Activated T-helper 1 cell treated with Interleukin-2 at 50 U/mL for 16 hours (primary cell): ENCODE data around the gene ARSI.

Experiments
- DNase-seq: peaks from one replicate; pipeline ENCODE4 v3.0.0-alpha.2; 2020; ENCODE audit warnings: low read depth

The ARSI gene

DNA sequence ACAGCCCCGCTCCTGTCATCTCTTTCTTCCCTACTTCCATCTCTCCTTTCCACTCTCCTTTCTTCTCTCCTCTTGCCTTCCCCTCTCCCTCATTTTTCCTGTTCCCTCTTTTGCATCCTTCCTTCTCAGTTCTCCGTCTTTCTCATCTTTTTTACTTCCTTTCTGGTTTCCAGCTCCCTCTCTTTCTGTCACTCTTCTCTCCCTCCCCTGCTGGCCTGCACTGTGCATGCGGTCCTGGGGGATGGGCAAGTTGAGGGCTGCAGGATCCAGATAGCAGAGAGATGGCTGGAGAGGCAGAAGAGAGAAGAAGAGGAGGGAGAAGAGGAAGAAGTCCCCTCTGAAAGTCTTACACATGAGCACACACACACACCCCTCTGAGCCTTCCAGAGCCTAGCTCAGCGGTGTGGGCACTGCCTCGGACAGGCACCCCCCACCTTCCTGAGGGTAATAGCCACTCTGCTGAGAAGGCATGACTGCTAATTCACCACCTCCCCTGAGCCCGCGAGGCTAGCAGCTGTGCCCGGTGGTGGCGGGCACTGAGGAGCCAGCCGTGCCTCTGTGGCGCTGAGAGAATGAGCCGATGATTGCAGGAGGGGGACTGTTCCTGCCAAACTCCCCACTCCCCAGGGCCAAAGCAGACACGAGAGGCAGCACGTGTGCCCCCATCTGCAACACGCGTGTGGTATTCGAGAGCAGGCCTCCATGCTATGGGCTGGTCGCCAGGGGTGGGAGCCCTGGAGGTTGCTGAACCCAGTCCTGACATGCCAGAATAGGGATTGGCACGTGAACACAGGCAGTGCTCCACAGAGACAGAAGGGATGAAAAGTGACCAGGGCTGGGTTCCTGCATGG, 9.4 kb downstream of the ARSI start:
- no peak for DNase-seq

DNA sequence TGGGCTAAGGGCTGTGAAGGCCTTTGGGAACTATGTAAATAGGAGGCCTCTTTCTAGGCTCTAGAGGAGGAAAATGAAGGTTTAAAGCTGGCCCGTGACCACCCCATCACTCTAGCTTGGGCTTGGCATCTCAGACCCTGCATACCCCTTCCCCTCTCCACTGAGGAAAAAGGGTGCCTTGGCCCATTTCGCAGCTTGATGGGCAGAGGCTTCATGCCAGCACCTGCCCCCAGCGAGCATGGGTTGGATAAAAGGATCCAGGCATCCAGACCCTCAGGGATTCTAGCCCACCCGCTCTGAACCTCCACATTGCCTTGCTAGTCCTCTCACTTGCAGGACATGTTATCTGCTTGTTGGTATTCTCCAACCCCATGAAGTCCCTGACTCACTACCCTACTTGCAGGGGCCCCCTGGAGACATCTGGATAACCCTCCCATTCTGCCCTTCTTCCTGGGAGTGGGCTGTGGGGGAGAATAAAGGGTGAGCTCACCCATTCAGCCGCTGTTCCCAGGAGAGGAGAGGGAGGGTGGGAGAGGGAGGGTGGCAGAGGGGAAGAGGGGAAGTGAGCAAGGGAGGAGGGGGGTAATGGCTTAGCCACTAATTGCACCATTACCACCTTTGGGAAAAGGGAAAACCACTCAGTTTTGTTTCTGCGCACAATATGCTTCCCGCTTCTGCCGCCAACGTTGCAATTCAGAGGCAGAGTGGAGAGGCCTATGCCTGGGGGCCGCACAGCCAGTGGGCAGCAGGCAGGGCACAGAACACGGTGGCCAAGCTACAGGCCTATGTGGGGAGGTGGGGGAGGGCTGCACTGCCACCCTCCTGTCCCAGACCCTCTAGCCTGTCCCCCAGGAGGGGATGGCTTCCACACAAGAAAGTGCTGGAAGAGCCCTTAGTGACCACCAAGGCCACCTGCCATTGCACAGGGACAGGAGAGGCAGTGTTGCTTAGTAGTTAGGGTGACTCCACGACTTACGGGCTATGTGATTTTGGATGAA, 11.0 kb downstream of the ARSI start:
- no peak for DNase-seq

DNA sequence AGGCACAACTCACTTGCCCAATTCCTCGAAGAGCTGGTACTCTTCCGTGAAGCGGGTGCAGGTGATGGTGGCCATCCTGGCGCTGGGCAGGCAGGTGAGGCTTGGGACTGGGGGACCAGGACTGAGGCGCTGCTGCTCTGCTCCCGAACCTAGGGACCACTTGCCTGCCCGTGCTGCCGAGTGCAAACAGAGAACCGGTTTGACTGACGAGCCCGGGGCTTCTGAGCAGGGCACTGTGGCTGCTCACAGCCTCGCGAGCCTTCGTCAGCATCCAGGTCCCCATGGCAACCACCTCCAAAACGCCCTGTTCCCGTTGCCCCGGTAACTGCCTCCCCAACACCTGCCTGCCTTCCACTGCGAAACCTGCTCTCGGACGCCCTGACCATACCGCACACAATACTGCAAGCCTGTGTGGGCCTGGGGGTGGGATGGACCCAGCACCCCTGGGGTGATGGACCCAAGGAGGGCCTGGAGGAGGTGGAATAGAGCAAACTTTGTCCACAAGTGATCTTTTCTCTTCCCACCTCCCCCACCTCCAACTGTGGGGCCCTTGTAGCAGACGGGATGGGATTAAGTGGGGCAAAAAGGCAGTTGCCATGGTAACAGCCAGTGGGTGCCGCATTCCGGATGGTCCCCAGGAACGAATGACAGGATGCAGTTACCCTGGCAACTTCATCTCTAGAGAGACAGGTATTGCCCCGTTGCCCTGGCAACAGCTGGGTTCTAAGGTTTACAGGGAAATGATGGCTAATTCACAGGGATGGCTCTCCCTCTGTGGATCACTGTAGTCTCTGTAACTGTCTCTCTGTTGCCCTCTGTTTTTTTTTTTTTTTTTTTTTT, 12.9 kb downstream of the ARSI start, which contains the start of gene CAMK2A:
CAMK2A (minus strand) TSS at position 223 of the 840 bp plus-strand sequence; CDS start at position 75, 148 bp downstream.
- no peak for DNase-seq

DNA sequence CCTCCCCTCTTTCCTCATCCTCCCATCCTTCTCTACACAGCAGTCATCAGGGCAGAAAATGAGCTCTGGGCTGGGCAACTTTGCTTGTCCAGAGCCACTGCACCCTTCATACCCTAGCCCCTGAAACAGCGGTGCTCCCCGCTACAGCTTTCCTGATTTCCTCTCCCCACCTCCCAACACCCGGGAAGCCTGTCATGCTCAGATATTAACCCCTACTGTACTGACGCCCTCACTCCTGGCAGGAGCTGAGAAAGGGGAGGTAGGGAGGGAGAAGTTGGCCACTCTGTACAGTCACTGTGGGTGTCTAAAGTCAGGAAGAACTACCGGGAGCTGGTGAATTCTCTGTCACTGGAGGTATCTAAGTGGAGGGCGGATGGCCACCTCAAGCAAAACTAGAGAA, 13.9 kb downstream of the ARSI start:
- no peak for DNase-seq

DNA sequence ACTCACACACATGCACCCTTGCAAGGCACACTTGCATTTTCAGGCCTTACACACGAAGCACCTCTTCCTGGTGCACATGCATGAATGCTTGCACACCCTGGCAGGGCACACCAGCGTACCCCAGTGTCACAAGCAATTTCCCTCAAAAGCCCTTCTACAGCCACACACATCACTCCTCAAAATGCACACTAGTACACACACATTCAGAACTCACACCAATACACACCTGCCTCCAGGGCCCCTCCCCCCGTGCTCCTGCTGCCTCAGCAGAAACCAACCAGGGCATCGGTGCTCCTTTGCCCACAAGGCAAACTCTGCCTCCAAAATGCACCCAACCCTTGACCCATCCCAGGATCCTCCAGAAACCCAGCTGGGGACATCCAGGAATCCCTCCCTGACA, 14.3 kb downstream of the ARSI start:
- DNase-seq = no peak

DNA sequence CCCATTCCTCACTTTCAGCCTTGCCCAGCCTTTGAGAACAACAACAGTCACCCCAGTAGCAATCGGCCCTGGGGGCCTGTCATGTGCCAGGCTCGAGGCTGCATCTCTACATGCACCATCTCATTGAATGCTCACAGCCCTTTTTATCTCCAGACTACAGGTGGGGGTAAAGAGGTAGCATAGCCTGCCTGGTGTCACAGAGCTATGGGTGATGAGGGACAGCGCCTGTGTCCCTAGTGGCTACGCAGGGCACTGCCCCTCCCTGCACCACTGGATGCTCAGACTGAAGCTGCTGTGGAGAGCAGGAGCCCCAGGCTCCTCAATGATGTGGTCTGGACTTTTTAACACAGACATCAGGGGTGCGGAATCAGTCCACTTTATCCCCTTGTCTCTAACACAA, 15.9 kb downstream of the ARSI start:
- no peak for DNase-seq

DNA sequence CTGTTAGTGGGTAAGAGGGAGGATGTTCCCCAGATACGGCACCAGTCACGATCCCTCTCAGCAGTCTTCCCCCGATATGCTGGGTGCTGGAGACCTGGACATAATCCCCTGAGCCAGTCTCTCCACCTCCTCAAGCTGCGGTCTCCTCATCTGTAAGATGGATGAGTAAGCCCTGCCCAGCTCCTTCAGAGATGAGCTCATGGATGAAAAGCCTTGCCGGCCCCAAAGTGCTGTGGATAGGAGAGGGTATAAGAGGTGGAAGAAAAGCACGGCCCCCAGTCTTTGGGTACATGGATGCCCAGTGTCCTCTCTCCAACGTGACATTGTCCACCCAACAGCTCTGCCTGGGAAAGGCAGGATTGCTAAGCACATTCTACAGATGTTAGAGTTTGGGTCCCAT, 17.6 kb downstream of the ARSI start:
- DNase-seq = no peak

DNA sequence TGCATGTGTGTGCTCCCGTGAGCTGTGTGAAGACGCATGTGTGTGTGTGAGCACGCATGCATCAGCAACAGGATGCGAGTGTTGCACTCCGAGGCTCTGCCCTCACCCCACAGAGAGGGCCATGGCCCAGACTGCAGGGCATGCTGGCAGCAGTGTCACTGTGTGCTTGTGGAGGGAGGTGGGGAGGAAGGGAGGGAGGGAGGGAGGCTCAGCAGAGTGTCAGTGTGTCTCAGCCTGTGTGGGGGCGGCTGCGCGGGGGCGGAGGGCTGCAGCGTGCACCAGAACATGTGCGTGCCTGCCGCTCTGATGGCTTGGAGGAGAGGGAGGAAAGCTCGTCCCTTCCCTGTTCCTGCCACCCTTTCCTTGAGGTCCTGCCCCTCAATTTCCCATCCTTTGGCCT, 18.4 kb downstream of the ARSI start:
- DNase-seq = no peak

DNA sequence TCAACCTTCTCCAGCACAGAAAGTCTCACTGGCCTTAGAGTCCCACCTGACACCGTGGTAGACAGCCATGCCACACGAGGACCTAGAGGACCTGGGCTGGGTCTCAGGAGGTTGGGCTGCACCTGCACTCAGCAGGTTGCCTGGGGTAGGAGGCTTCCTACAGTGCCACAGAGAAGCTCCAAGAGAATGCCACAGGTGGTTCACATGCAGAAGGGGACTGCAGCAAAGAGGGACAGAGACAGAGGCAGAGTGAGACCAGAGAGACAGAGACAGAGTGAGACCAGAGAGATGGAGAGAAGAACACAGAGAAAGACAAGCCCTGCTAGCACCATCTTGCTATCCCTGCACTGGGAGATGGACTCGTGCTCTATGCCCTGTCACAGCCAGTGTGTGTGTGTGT, 18.8 kb downstream of the ARSI start:
- no peak for DNase-seq

DNA sequence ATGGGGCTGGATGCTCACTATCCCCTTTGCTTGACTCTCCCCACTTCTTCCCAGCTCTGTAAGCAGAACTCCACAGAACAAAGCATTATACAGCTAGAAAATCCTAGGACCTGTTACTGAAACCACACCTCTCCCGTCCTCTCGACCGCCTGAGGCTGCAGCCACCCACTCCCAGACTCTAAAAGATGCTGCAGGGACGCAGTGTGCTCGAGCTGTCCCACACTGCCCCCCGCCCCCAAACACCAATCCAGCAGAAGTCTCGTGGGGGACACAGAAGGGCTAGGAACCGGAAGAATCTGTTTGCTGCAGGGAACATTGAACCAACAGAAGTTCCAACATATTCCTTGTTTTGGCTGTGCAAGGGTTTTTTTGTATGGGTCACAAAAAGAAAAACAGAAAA, 20.7 kb downstream of the ARSI start:
- DNase-seq = no peak

DNA sequence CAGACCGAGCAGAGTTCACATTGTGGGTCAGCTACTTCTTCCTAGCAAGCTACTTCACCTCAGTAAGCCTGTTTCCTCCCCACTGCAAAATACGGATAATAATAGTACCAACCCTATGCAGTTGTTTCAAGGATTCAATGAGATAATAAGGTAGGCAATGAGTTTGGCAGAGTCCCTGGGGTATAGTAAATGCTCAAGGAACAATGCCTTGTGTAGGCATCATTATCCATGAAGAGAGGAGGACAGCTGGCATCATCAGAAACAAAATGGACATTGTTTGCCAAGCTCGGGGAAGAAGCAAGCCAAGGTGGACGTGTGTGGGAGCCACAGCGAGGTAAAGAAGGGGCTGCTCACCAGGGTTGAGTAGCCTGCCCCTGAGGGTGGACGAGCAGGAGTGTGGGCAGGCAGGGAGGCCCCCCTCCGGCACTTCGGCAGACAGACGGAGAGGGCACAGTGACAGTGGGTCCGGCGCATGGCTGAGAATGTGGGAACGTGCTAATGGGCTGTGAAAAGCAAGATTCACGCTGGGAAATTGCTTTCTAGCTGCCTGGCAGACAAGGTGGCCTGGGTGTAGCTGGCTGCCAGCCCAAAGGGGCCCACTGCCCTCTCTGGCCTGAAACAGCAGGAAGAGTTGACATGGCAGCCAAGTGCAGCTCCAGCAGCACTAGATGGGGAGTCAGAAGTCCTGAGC, 23.2 kb downstream of the ARSI start:
- no peak for DNase-seq

DNA sequence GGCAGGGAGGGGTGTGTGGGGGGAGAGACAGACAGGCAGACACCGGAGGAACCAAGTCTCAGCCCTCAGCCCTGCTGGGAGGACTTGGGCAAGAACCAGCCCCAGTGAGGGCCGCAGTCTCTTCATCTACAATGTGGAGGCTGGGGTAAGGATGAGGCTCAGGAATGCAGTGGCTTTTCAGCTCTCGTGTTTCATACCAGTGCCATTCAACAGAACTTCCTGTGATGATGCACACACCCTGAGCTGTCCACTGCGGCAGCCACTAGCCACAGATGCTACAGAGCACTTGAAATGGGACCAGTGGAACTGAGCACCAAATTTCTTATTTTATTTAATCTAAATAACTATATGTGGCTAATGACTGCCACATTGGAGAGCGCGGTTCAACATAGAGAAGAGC, 23.8 kb downstream of the ARSI start:
- DNase-seq = no peak

DNA sequence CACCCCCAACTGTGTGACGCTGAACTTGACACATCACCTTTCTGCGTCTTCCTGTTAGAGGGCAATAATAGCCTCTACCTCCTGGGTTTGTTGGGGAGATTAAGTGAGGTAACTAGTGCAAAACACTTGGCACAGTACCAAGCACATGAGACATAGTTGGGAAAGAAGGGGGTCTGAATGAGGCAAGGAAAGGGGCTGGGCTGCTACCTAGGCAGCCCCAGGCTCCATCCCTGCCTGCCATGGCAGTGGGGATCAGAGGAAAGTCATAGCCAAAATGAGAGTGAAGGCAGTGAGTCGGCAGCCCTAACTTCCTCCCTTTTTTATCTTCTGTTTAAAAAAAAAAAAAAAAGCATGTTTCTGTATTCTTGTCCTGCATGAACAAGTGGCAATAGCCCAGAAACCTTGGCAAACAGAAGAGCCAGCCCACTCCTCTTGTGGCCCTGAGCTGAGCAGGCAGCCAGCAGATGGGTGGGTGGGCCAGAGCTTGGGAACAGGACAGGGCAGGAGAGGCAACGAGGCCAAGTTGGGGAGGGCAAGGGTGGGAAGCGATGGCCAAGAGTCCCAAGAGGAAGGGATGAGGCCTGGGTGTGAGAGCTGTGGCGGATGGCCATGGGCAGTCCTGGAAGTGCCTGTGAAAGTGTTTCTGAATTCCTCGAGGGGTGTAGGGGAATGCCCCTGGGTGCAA, 24.5 kb downstream of the ARSI start:
- DNase-seq = no peak

DNA sequence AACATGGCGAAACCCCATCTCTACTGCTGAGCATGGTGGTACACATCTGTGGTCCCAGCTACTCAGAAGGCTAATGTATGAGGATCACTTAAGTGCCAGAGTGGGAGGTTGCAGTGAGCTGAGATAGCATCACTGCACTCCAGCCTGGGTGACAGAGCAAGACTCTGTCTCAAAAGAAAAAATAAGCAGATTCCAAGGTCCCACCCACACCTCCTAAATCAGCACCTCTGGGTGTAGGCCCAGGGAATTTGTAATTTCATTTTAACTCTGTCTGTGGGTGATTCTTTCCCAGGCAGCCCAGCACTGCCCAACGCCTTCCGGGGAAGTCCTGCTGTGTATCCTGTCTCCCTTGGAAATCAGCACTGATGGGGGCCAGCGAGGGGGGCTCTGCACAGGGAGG, 25.7 kb downstream of the ARSI start:
- no peak for DNase-seq

DNA sequence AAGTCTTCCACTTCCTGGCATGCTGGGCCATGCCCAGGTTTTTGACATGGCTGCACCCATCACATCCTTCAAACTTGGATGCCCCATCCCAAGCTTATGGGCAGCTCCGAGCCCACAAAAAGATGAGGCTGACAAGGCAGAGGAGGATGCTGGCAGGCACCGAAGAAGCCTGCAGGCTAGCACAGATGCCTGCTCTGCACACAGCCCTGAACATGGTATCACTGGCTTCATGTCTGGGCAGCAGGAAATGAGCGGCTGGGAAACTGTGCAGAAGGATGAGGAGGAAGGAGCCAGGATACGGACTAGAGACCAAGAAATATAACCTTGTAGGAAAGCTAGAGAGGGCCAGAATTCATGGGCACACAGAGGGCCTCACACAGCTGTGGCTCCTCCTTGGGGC, 27.9 kb downstream of the ARSI start:
- DNase-seq = no peak

DNA sequence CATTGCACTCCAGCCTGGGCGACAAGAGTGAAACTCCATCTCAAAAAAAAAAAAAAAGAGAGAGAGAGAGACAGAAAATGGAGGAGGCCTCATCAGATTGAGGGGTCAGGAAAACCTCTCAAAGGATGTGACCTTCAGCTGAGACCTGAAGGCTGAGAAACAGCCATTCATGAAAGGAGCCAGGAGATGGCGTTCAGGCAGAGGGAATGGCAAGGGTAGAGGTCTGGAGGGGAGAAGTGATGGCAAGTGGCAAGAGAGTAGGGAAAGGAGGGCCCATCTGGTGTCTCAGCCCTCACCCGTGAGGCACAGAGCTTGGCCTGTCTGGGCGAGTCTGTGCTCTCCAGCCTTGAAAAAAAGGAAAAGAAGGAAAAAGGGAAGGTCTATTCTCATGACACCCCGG, 30.2 kb downstream of the ARSI start:
- no peak for DNase-seq

DNA sequence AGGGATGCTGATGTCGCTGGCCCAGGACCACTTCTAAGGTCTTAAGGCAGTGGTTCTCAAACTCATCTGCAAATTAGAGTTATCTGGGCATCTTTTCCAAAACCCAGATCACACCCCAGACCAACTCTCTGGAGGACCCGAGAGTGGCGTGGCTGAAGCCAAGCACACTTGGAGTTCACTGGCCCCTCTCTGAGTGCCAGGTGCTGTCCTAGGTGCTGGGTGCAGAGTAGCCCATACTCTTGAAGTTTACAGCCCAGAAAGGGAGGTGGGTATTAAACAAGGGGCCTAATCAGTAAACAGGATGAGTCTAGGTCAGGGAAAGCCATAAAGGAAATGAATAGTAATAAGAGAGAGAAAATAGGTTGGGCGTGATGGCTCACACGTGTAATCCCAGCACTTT, 30.8 kb downstream of the ARSI start:
- DNase-seq = no peak

DNA sequence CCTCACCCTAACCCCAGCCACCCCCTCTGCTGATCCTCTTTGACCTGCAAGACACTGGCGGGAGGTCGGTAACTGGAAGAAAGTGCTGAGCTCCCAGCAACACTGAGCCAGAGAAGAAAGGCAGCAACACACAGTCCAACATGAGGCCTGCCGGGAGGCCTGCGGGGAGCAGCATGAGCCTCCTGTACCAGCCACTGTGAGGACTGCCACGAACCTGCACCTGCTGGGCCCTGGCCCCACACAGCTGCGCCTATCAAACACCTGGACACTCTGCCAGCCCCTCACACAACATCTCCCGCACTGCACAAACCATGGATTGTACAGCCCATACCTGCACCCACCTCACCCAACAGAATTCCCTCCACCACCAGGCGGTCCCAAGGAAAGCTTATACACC, 31.4 kb downstream of the ARSI start:
- DNase-seq = no peak

DNA sequence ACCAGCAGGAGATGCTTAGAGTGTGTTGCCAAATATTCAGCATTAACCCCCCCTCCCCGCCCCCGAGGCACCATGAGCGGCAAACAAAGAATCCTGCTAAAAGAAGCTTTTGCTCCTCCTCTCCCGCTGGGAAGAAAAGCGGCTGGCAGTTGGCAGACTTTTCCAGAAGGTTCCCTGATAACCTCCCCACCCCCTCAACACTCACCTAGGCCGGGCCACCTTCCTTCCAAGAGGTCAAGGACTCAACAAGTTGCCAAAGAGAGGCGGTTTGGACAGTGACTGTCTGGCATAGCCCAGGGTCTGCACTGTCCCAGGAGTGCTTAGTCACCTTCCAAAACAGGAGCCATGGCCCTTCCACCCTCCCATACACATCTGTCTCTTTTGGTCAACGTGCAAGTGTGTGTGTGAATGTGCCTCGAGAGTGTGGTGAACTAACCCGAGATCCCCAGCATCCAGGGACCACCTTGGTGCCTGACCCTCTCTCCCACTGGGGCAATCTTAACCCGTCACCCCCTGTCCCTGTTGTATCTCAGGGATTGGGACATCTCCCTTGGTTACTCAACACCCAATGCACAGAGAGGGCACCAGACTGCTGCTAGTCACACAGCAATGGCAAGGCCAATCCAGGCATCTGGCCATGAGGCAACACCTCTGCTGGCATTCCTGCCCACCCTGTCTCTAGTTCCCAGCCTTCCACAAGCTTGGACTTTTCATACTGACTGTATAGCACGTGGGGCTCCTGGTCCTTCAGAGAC, 32.0 kb downstream of the ARSI start:
- DNase-seq = no peak

DNA sequence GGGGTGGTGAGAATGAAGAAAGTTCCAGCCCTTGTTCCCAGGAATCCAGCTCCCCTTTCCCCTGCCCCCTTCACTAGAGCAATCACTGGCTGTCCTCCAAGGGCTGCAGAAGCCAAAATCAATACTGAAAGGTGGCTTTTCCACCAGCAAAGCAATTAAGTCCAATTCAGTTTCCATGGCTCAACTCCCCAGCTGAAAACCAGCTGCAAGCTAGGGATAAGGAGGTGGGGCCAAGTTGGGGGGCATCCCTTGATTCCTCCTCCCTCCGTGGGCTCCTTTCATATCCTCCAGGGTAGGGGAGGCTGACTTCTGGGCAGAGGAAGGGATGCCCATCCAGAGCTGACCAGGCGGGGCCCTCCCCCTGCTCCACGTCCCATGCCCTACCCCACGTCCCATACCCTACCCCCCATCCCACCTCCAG, 35.8 kb downstream of the ARSI start:
- DNase-seq = no peak
